Keratinocyte (primary cell): Measurements from ENCODE around the gene HNRNPA1L2.

Experiments used
- CTCF ChIP-seq, 3 experiments: IDR thresholded peaks in 1 of 3; conservative IDR thresholded peaks in 1 of 3; optimal IDR thresholded peaks in 1 of 3; 2 replicates in 2 of 3; 3 replicates in 1 of 3; pipeline versions ENCODE3 to v1.5.1; 2011; ENCODE audit warnings: low read length in 3 of 3, mild to moderate bottlenecking in 3 of 3, moderate library complexity in 2 of 3, control low read depth in 1 of 3, inconsistent platforms in 1 of 3; ENCODE audit not compliant: insufficient read depth in 2 of 3; ENCODE audit errors: extremely low read depth in 1 of 3
- EZH2 ChIP-seq: IDR thresholded peaks from one replicate; pipeline ENCODE4 v1.6.1; 2012; ENCODE audit warnings: inconsistent platforms, mild to moderate bottlenecking, low read length, moderate library complexity

GRCh38 chr13:52659340-52659739 is 17.1 kb downstream of the HNRNPA1L2 start:
- TF ChIP-seq CTCF (optimal IDR thresholded peaks at IDR 0.05 in 1 of 3, IDR thresholded peaks at IDR 0.05 in 1 of 3, conservative IDR thresholded peaks at IDR 0.05 in 1 of 3; ENCODE audit: extremely low read depth in 1 of 3, insufficient read depth in 2 of 3, low read length in 3 of 3) (no peak), EZH2 (no peak)
